Omental fat pad (tissue), 4 donors: ENCODE results near the gene NOS1. TPM values are rescaled to one million over a fixed set of nuclear protein-coding genes. Genes with fewer than 3 reads are reported as not detected.
"Not testable (repeated sequence)": the region's sequence is repeated elsewhere in the genome, so short reads cannot be mapped to it uniquely, and the experiment has no call there.

ENCODE experiments used
- ATAC-seq: fragments of 150-250 bp; one replicate; pipeline ENCODE4 v1.9.1; 2016; ENCODE audit warnings: mild to moderate bottlenecking, moderate library complexity; ENCODE audit not compliant: low FRiP score
- DNase-seq: peaks from one replicate; pipeline ENCODE4 v3.0.0-alpha.2; 2019; ENCODE audit warnings: low spot score
- CTCF ChIP-seq, 3 donors: fragments of 450-650 bp; IDR thresholded peaks; one replicate each; pipeline ENCODE4 v1.5.1; 2016 to 2017; ENCODE audit warnings: antibody characterized with exemption in 3 of 3, mild to moderate bottlenecking in 3 of 3, moderate library complexity in 2 of 3
- total RNA-seq, 4 donors: library from RNA; depleted of rRNA; stranded (reverse); fragments of >200 nt; gene quantifications; one replicate each; pipeline ENCODE4 v1.1.0, GENCODE V29; 2016

Gene NOS1
- total RNA-seq, 4 donors from 2014 or later, result under 0.01 to 1.4 (median 0.11) TPM

- no peak for DNase-seq
- no peak for ATAC-seq
- TF ChIP-seq CTCF (IDR thresholded peaks at IDR 0.05), result no peak
Measured at GRCh38 chr12:117402363-117402762, 40.9 kb upstream of the NOS1 start.

- no peak for TF ChIP-seq CTCF (IDR thresholded peaks at IDR 0.05)
- DNase-seq (no peak), ATAC-seq (no peak)
Measured at GRCh38 chr12:117400912-117401311, 39.5 kb upstream of the NOS1 start.

GRCh38 chr12:117398482-117398881 is 37.1 kb upstream of the NOS1 start:
- not testable (repeated sequence) for DNase-seq, ATAC-seq

- ATAC-seq, result no peak
- no peak for DNase-seq
- TF ChIP-seq CTCF (IDR thresholded peaks at IDR 0.05), result no peak
Measured at GRCh38 chr12:117395766-117396165, 34.3 kb upstream of the NOS1 start.

GRCh38 chr12:117394491-117394890 is 33.1 kb upstream of the NOS1 start:
- TF ChIP-seq CTCF (IDR thresholded peaks at IDR 0.05), result no peak
- ATAC-seq, result no peak
- DNase-seq, result no peak

- TF ChIP-seq CTCF (IDR thresholded peaks at IDR 0.05), result no peak
- DNase-seq (no peak), ATAC-seq (no peak)
Measured at GRCh38 chr12:117393656-117394055, 32.2 kb upstream of the NOS1 start.

- DNase-seq (no peak), ATAC-seq (no peak)
- TF ChIP-seq CTCF (IDR thresholded peaks at IDR 0.05), result no peak
Measured at GRCh38 chr12:117390866-117391265, 29.4 kb upstream of the NOS1 start.

GRCh38 chr12:117388951-117389446 is 27.6 kb upstream of the NOS1 start:
- ATAC-seq, result no peak
- DNase-seq, result no peak
- TF ChIP-seq CTCF (IDR thresholded peaks at IDR 0.05), result no peak
